Immature natural killer cell (primary cell): Measurements from ENCODE around the gene LRRC49. TPM values are rescaled to one million over a fixed set of nuclear protein-coding genes. Genes with fewer than 3 reads are reported as not detected.
"Not testable (repeated sequence)": the region's sequence is repeated elsewhere in the genome, so short reads cannot be mapped to it uniquely, and the experiment has no call there.

Experiments used
- DNase-seq, 3 donors: peaks; one replicate each; pipeline ENCODE4 v3.0.0; 2022; ENCODE audit warnings: mixed read lengths in 1 of 3
- H3K27ac Mint-ChIP-seq, 6 donors: one replicate each; pipeline ENCODE4 v1.8.0; 2020; ENCODE audit warnings: mixed read lengths in 6 of 6, mild to moderate bottlenecking in 5 of 6, inconsistent platforms in 4 of 6, moderate library complexity in 3 of 6
- H3K27me3 Mint-ChIP-seq, 3 donors: one replicate each; pipeline ENCODE4 v1.8.0; 2020 to 2021; ENCODE audit warnings: low read depth in 3 of 3, mild to moderate bottlenecking in 3 of 3, mixed read lengths in 3 of 3, moderate library complexity in 3 of 3, inconsistent platforms in 1 of 3
- H3K36me3 Mint-ChIP-seq, 3 donors: one replicate each; pipeline ENCODE4 v1.8.0; 2020; ENCODE audit warnings: mixed read lengths in 3 of 3, inconsistent platforms in 2 of 3, mild to moderate bottlenecking in 2 of 3
- H3K4me1 Mint-ChIP-seq, 2 donors: one replicate each; pipeline ENCODE4 v1.8.0; 2020; ENCODE audit warnings: inconsistent platforms in 2 of 2, mild to moderate bottlenecking in 2 of 2, mixed read lengths in 2 of 2, moderate library complexity in 1 of 2
- H3K4me3 Mint-ChIP-seq, 5 donors: one replicate each; pipeline ENCODE4 v1.8.0; 2020; ENCODE audit warnings: mild to moderate bottlenecking in 5 of 5, mixed read lengths in 5 of 5, inconsistent platforms in 3 of 5, moderate library complexity in 3 of 5
- H3K9me3 Mint-ChIP-seq, 6 donors: one replicate each; pipeline ENCODE4 v1.8.0; 2020; ENCODE audit warnings: mild to moderate bottlenecking in 6 of 6, mixed read lengths in 6 of 6, inconsistent platforms in 4 of 6, moderate library complexity in 3 of 6
- polyA plus RNA-seq, 3 donors: library from polyadenylated mRNA; unstranded; fragments of 300-500 nt; fragmentation: Illumina TruSeq; gene quantifications; one replicate each; pipeline ENCODE4 v1.2.3, GENCODE V29; 2021

Gene LRRC49
- polyA plus RNA-seq, 3 donors from 2014 or later: 0.68 TPM; not detected in 2

- H3K27me3 Mint-ChIP-seq: peaks cover 0 to 12% (median 0%) of the 10 kb centered on the region in 3 donors
- no peaks in the 10 kb centered on the region for H3K9me3 Mint-ChIP-seq
- H3K4me3 Mint-ChIP-seq: no peak overlapping the region
- no peak overlapping the region for H3K27ac Mint-ChIP-seq
- no peak for DNase-seq
- peaks cover 0 to 3% (median 0%) of the 10 kb centered on the region in 3 donors for H3K36me3 Mint-ChIP-seq
- H3K4me1 Mint-ChIP-seq: no peaks in the 10 kb centered on the region
Measured at GRCh38 chr15:70956201-70956995, 63.8 kb downstream of the LRRC49 start.

- DNase-seq: no peak
- Mint-ChIP-seq H3K4me1 (no peaks in the 10 kb centered on the region), H3K4me3 (no peak overlapping the region), H3K27me3 (peaks cover 0 to 2% (median 2%) of the 10 kb centered on the region in 3 donors), H3K36me3 (no peaks in the 10 kb centered on the region), H3K9me3 (no peaks in the 10 kb centered on the region), H3K27ac (no peak overlapping the region)
Measured at GRCh38 chr15:70962084-70962483, 69.5 kb downstream of the LRRC49 start.

- H3K27me3 Mint-ChIP-seq: peaks cover 0 to 2% (median 2%) of the 10 kb centered on the region in 3 donors
- no peak overlapping the region for H3K27ac Mint-ChIP-seq
- H3K4me3 Mint-ChIP-seq: no peak overlapping the region
- no peaks in the 10 kb centered on the region for H3K36me3 Mint-ChIP-seq
- H3K4me1 Mint-ChIP-seq: no peaks in the 10 kb centered on the region
- DNase-seq: no peak
- H3K9me3 Mint-ChIP-seq: no peaks in the 10 kb centered on the region
Measured at GRCh38 chr15:70963199-70963598, 70.6 kb downstream of the LRRC49 start.

- H3K4me1 Mint-ChIP-seq: no peaks in the 10 kb centered on the region
- DNase-seq: no peak
- H3K36me3 Mint-ChIP-seq: no peaks in the 10 kb centered on the region
- no peak overlapping the region for H3K4me3 Mint-ChIP-seq
- H3K27me3 Mint-ChIP-seq: peaks cover 0 to 6% (median 2%) of the 10 kb centered on the region in 3 donors
- H3K27ac Mint-ChIP-seq: no peak overlapping the region
- no peaks in the 10 kb centered on the region for H3K9me3 Mint-ChIP-seq
Measured at GRCh38 chr15:70964058-70964457, 71.4 kb downstream of the LRRC49 start.

GRCh38 chr15:70964686-70965085 is 72.1 kb downstream of the LRRC49 start:
- no peaks in the 10 kb centered on the region for H3K36me3 Mint-ChIP-seq
- DNase-seq: no peak
- peaks cover 0 to 6% (median 2%) of the 10 kb centered on the region in 3 donors for H3K27me3 Mint-ChIP-seq
- no peak overlapping the region for H3K4me3 Mint-ChIP-seq
- no peaks in the 10 kb centered on the region for H3K9me3 Mint-ChIP-seq
- no peaks in the 10 kb centered on the region for H3K4me1 Mint-ChIP-seq
- no peak overlapping the region for H3K27ac Mint-ChIP-seq

- H3K27ac Mint-ChIP-seq: no peak overlapping the region
- peaks cover 0 to 6% (median 2%) of the 10 kb centered on the region in 3 donors for H3K27me3 Mint-ChIP-seq
- no peak overlapping the region for H3K4me3 Mint-ChIP-seq
- H3K36me3 Mint-ChIP-seq: no peaks in the 10 kb centered on the region
- DNase-seq: no peak
- no peaks in the 10 kb centered on the region for H3K9me3 Mint-ChIP-seq
- H3K4me1 Mint-ChIP-seq: no peaks in the 10 kb centered on the region
Measured at GRCh38 chr15:70967646-70968045, 75.0 kb downstream of the LRRC49 start.

- Mint-ChIP-seq H3K27ac (no peak overlapping the region), H3K4me3 (no peak overlapping the region), H3K36me3 (no peaks in the 10 kb centered on the region), H3K27me3 (peaks cover 2 to 3% (median 2%) of the 10 kb centered on the region in 3 donors), H3K9me3 (no peaks in the 10 kb centered on the region), H3K4me1 (no peaks in the 10 kb centered on the region)
- DNase-seq: no peak
Measured at GRCh38 chr15:70974004-70974832, 81.6 kb downstream of the LRRC49 start.

GRCh38 chr15:70976851-70977250 is 84.2 kb downstream of the LRRC49 start:
- H3K27me3 Mint-ChIP-seq: peaks cover 3 to 5% (median 5%) of the 10 kb centered on the region in 3 donors
- no peak for DNase-seq
- no peaks in the 10 kb centered on the region for H3K4me1 Mint-ChIP-seq
- H3K9me3 Mint-ChIP-seq: no peaks in the 10 kb centered on the region
- no peak overlapping the region for H3K4me3 Mint-ChIP-seq
- H3K36me3 Mint-ChIP-seq: no peaks in the 10 kb centered on the region
- H3K27ac Mint-ChIP-seq: no peak overlapping the region

GRCh38 chr15:70995383-70995970 is 102.9 kb downstream of the LRRC49 start:
- Mint-ChIP-seq H3K27ac (no peak overlapping the region), H3K27me3 (peaks cover 3 to 12% (median 7%) of the 10 kb centered on the region in 3 donors), H3K36me3 (peaks cover 0 to 4% (median 0%) of the 10 kb centered on the region in 3 donors), H3K4me1 (no peaks in the 10 kb centered on the region), H3K4me3 (no peak overlapping the region), H3K9me3 (peaks cover 0 to 14% (median 8%) of the 10 kb centered on the region in 6 donors)
- no peak for DNase-seq

- Mint-ChIP-seq H3K36me3 (peaks cover 0 to 5% (median 4%) of the 10 kb centered on the region in 3 donors), H3K9me3 (peaks cover 0 to 14% (median 8%) of the 10 kb centered on the region in 6 donors), H3K4me3 (no peak overlapping the region), H3K4me1 (no peaks in the 10 kb centered on the region), H3K27me3 (peaks cover 4 to 8% (median 8%) of the 10 kb centered on the region in 3 donors), H3K27ac (no peak overlapping the region)
- DNase-seq: no peak
Measured at GRCh38 chr15:70998319-70998718, 105.7 kb downstream of the LRRC49 start.

- DNase-seq: no peak
- H3K27me3 Mint-ChIP-seq: peaks cover 0 to 8% (median 5%) of the 10 kb centered on the region in 3 donors
- peaks cover 0 to 14% (median 8%) of the 10 kb centered on the region in 6 donors for H3K9me3 Mint-ChIP-seq
Measured at GRCh38 chr15:71002316-71002715, 109.7 kb downstream of the LRRC49 start.

GRCh38 chr15:71003319-71003718 is 110.7 kb downstream of the LRRC49 start:
- peaks cover 0 to 6% (median 5%) of the 10 kb centered on the region in 3 donors for H3K27me3 Mint-ChIP-seq
- peaks cover 0 to 12% (median 7%) of the 10 kb centered on the region in 6 donors for H3K9me3 Mint-ChIP-seq
- no peaks in the 10 kb centered on the region for H3K4me1 Mint-ChIP-seq
- no peak overlapping the region for H3K4me3 Mint-ChIP-seq
- H3K27ac Mint-ChIP-seq: no peak overlapping the region
- H3K36me3 Mint-ChIP-seq: peaks cover 0 to 5% (median 4%) of the 10 kb centered on the region in 3 donors
- no peak for DNase-seq

More at GRCh38 chr15:71002316-71002715, 109.7 kb downstream of the LRRC49 start:
- peaks cover 0 to 5% (median 4%) of the 10 kb centered on the region in 3 donors for H3K36me3 Mint-ChIP-seq
- no peaks in the 10 kb centered on the region for H3K4me1 Mint-ChIP-seq
- H3K4me3 Mint-ChIP-seq: no peak overlapping the region
- H3K27ac Mint-ChIP-seq: no peak overlapping the region

- not testable (repeated sequence) for H3K27ac Mint-ChIP-seq, H3K4me1 Mint-ChIP-seq, H3K36me3 Mint-ChIP-seq, H3K4me3 Mint-ChIP-seq, DNase-seq, H3K27me3 Mint-ChIP-seq, H3K9me3 Mint-ChIP-seq
Measured at GRCh38 chr15:71004506-71004905, 111.9 kb downstream of the LRRC49 start.
